HepG2 (cell line): ENCODE data around the gene ZNF367. TPM values are rescaled to one million over a fixed set of nuclear protein-coding genes. Genes with fewer than 3 reads are reported as not detected.

ENCODE experiments used
- BRF2 ChIP-seq: sonication (generic); formaldehyde crosslinking; IDR thresholded peaks from 2 replicates; pipeline ENCODE4 v1.8.1; 2022; ENCODE audit warnings: mild to moderate bottlenecking, missing genetic modification reagents
- CREB1 ChIP-seq, 2 experiments: fragments of 450-650 bp in 1 of 2; IDR thresholded peaks; 2 replicates each; pipeline ENCODE4 v1.6.1; 2016 to 2017; ENCODE audit warnings: control low read depth in 1 of 2, mild to moderate bottlenecking in 1 of 2, missing compliant biosample characterization in 1 of 2, missing genetic modification characterization in 1 of 2
- FIP1L1 ChIP-seq: fragments of 200-400 bp; formaldehyde crosslinking; IDR thresholded peaks from 2 replicates; pipeline ENCODE4 v1.6.1; 2018; ENCODE audit warnings: low read depth, mild to moderate bottlenecking, low read length, moderate library complexity, borderline replicate concordance; ENCODE audit not compliant: insufficient read depth
- MATR3 ChIP-seq: sonication (generic); formaldehyde crosslinking; IDR thresholded peaks from 2 replicates; pipeline ENCODE4 v1.4.0; 2020; ENCODE audit warnings: missing genetic modification reagents
- NRL ChIP-seq: sonication (generic); formaldehyde crosslinking; IDR thresholded peaks from 2 replicates; pipeline ENCODE4 v1.5.0; 2020; ENCODE audit warnings: missing genetic modification reagents, mild to moderate bottlenecking, moderate library complexity, borderline replicate concordance
- POGZ ChIP-seq: sonication (generic); formaldehyde crosslinking; IDR thresholded peaks from 2 replicates; pipeline ENCODE4 v1.4.0; 2020; ENCODE audit warnings: mild to moderate bottlenecking, missing genetic modification reagents
- POLR2AphosphoS5 ChIP-seq: IDR thresholded peaks from 2 replicates; pipeline ENCODE4 v1.6.1; 2012; ENCODE audit warnings: low read depth, low read length
- SYNCRIP ChIP-seq: fragments of 200-400 bp; formaldehyde crosslinking; IDR thresholded peaks from 2 replicates; pipeline ENCODE4 v1.6.1; 2018; ENCODE audit warnings: mild to moderate bottlenecking, low read depth, low read length; ENCODE audit not compliant: insufficient read depth
- YEATS4 ChIP-seq: sonication (generic); formaldehyde crosslinking; IDR thresholded peaks from 2 replicates; pipeline ENCODE4 v1.4.0; 2020; ENCODE audit warnings: missing genetic modification reagents, borderline replicate concordance
- ZFYVE20 ChIP-seq: sonication (generic); formaldehyde crosslinking; IDR thresholded peaks from 2 replicates; pipeline ENCODE4 v1.8.0; 2023; ENCODE audit warnings: low read depth, mild to moderate bottlenecking, moderate library complexity, missing genetic modification reagents, borderline replicate concordance
- ZNF263 ChIP-seq: sonication (generic); formaldehyde crosslinking; IDR thresholded peaks from 2 replicates; pipeline ENCODE4 v1.4.0; 2020; ENCODE audit warnings: missing genetic modification reagents
- ZNF296 ChIP-seq: sonication (generic); formaldehyde crosslinking; conservative IDR thresholded peaks from 2 replicates; pipeline ENCODE4 v1.5.0; 2020; ENCODE audit warnings: mild to moderate bottlenecking, missing genetic modification reagents
- ZNF329 ChIP-seq: sonication (generic); formaldehyde crosslinking; IDR thresholded peaks from 2 replicates; pipeline ENCODE4 v1.9.0; 2021; ENCODE audit warnings: low read depth, mild to moderate bottlenecking, missing genetic modification reagents
- ZNF615 ChIP-seq: sonication (generic); formaldehyde crosslinking; IDR thresholded peaks from 2 replicates; pipeline ENCODE4 v1.5.0; 2020; ENCODE audit warnings: mild to moderate bottlenecking, missing genetic modification reagents, borderline replicate concordance
- ZNF768 ChIP-seq: sonication (generic); formaldehyde crosslinking; IDR thresholded peaks from 2 replicates; pipeline ENCODE4 v1.4.0; 2020; ENCODE audit warnings: missing genetic modification reagents
- ZNF816 ChIP-seq: sonication (generic); formaldehyde crosslinking; IDR thresholded peaks from 2 replicates; pipeline ENCODE4 v1.8.0; 2022; ENCODE audit warnings: missing genetic modification reagents, mild to moderate bottlenecking, borderline replicate concordance
- polyA plus RNA-seq, 8 experiments: library from polyadenylated mRNA; depleted of rRNA in 3 of 8; stranded (reverse) in 7 of 8; unstranded in 1 of 8; fragments of >200 nt; fragmentation: Illumina TruSeq in 4 of 8; extraction: Trizol in 4 of 8; gene quantifications; 2 replicates each; pipeline versions ENCODE4 v1.2.1 to v1.2.3, GENCODE V29; 2011 to 2016; ENCODE audit warnings: low read depth in 4 of 8, missing spikeins in 1 of 8, mixed read lengths in 1 of 8; ENCODE audit not compliant: insufficient read depth in 1 of 8
- total RNA-seq, 5 experiments: library from RNA; depleted of rRNA; stranded (reverse); fragments of >200 nt; fragmentation: Illumina TruSeq; extraction: Trizol; gene quantifications; 2 replicates each; pipeline ENCODE4 v1.2.3, GENCODE V29; 2016; ENCODE audit warnings: low read depth in 1 of 5
- TF ChIP-seq, protein P1 (sequence below): sonication (generic); formaldehyde crosslinking; IDR thresholded peaks from 2 replicates; pipeline ENCODE4 v1.4.0; 2020; ENCODE audit warnings: missing genetic modification reagents
- TF ChIP-seq, protein P2 (sequence below): sonication (generic); formaldehyde crosslinking; IDR thresholded peaks from 2 replicates; pipeline ENCODE4 v1.5.1; 2020; ENCODE audit warnings: missing genetic modification reagents, mild to moderate bottlenecking, borderline replicate concordance
- TF ChIP-seq, protein P3 (sequence below): sonication (generic); formaldehyde crosslinking; IDR thresholded peaks from 2 replicates; pipeline ENCODE4 v1.8.0; 2022; ENCODE audit warnings: missing genetic modification reagents, mild to moderate bottlenecking, borderline replicate concordance
- TF ChIP-seq, protein P4 (sequence below): IDR thresholded peaks from 2 replicates; pipeline ENCODE4 v1.6.1; 2016; ENCODE audit warnings: low read depth, borderline replicate concordance

ZNF367 gene
- total and polyA plus RNA-seq, 2 of the 13 experiments (the other 11 are each of a cell fraction or from before 2014, with no cell fraction given), result 2.9 to 7.7 TPM

GRCh38 chr9:96449845-96450612 lies 31.9 kb upstream of the ZNF367 start, which contains the start of gene HABP4 (continued):
- 0 out of 2 replicates have a peak, but pooled peaks have one; percentile 2 for TF ChIP-seq BRF2
- TF ChIP-seq, protein P1, sequence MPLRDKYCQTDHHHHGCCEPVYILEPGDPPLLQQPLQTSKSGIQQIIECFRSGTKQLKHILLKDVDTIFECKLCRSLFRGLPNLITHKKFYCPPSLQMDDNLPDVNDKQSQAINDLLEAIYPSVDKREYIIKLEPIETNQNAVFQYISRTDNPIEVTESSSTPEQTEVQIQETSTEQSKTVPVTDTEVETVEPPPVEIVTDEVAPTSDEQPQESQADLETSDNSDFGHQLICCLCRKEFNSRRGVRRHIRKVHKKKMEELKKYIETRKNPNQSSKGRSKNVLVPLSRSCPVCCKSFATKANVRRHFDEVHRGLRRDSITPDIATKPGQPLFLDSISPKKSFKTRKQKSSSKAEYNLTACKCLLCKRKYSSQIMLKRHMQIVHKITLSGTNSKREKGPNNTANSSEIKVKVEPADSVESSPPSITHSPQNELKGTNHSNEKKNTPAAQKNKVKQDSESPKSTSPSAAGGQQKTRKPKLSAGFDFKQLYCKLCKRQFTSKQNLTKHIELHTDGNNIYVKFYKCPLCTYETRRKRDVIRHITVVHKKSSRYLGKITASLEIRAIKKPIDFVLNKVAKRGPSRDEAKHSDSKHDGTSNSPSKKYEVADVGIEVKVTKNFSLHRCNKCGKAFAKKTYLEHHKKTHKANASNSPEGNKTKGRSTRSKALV, result peak; percentile 17; the same call in 1 of the 2 replicates
- TF ChIP-seq ZFYVE20 (CRISPR knock-in tag), result 0 out of 2 replicates have a peak, but pooled peaks have one; percentile 24
- TF ChIP-seq ZNF768 (CRISPR knock-in tag), result peak; percentile 41; the same call in 1 of the 2 replicates
- no peak for TF ChIP-seq ZNF615 (CRISPR knock-in tag)
- peak; percentile 10; the same call in 1 of the 2 replicates for TF ChIP-seq ZNF263
- TF ChIP-seq NRL (CRISPR knock-in tag), result no peak
- no peak for TF ChIP-seq SYNCRIP
- no peak for TF ChIP-seq MATR3 (CRISPR knock-in tag)
- 0 out of 2 replicates have a peak, but pooled peaks have one; percentile 36 for TF ChIP-seq ZNF329
- TF ChIP-seq, protein P2, sequence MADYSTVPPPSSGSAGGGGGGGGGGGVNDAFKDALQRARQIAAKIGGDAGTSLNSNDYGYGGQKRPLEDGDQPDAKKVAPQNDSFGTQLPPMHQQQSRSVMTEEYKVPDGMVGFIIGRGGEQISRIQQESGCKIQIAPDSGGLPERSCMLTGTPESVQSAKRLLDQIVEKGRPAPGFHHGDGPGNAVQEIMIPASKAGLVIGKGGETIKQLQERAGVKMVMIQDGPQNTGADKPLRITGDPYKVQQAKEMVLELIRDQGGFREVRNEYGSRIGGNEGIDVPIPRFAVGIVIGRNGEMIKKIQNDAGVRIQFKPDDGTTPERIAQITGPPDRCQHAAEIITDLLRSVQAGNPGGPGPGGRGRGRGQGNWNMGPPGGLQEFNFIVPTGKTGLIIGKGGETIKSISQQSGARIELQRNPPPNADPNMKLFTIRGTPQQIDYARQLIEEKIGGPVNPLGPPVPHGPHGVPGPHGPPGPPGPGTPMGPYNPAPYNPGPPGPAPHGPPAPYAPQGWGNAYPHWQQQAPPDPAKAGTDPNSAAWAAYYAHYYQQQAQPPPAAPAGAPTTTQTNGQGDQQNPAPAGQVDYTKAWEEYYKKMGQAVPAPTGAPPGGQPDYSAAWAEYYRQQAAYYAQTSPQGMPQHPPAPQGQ (CRISPR knock-in tag), result no peak
- TF ChIP-seq, protein P3, sequence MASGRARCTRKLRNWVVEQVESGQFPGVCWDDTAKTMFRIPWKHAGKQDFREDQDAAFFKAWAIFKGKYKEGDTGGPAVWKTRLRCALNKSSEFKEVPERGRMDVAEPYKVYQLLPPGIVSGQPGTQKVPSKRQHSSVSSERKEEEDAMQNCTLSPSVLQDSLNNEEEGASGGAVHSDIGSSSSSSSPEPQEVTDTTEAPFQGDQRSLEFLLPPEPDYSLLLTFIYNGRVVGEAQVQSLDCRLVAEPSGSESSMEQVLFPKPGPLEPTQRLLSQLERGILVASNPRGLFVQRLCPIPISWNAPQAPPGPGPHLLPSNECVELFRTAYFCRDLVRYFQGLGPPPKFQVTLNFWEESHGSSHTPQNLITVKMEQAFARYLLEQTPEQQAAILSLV (CRISPR knock-in tag), result 0 out of 2 replicates have a peak, but pooled peaks have one; percentile 3
- 0 out of 2 replicates have a peak, but pooled peaks have one; percentile 61 for TF ChIP-seq POGZ (CRISPR knock-in tag)
- TF ChIP-seq FIP1L1, result no peak
- TF ChIP-seq CREB1 (IDR thresholded peaks at IDR 0.05), result peak; percentile 88
- TF ChIP-seq CREB1 (CRISPR knock-in tag; IDR thresholded peaks at IDR 0.05), result peak; percentile 75
- no peak for TF ChIP-seq ZNF296 (CRISPR knock-in tag)
- TF ChIP-seq POLR2AphosphoS5, result peak; percentile 29; the same call in 1 of the 2 replicates
- TF ChIP-seq YEATS4 (CRISPR knock-in tag), result peak; percentile 34; the same call in 1 of the 2 replicates
- TF ChIP-seq, protein P4, sequence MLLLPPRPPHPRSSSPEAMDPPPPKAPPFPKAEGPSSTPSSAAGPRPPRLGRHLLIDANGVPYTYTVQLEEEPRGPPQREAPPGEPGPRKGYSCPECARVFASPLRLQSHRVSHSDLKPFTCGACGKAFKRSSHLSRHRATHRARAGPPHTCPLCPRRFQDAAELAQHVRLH, result 0 out of 2 replicates have a peak, but pooled peaks have one; percentile 6
- TF ChIP-seq ZNF816 (CRISPR knock-in tag), result no peak
